C4-2B (cell line): ENCODE measurements around the gene RFTN1.

Source experiments
- H3K27ac ChIP-seq: fragments of 450-650 bp; 2 replicates; pipeline ENCODE4 v1.5.1; 2017
- ZFX ChIP-seq: fragments of 450-650 bp; IDR thresholded peaks from 2 replicates; pipeline ENCODE4 v1.6.1; 2017
- TF ChIP-seq, protein P1 (sequence below): fragments of 450-650 bp; conservative IDR thresholded peaks from 2 replicates; pipeline ENCODE4 v1.5.1; 2017; ENCODE audit warnings: mild to moderate bottlenecking

The RFTN1 gene

GRCh38 chr3:16330351-16330750 is 183.1 kb downstream of the RFTN1 start:
- TF ChIP-seq ZFX: no peak
- TF ChIP-seq, protein P1, sequence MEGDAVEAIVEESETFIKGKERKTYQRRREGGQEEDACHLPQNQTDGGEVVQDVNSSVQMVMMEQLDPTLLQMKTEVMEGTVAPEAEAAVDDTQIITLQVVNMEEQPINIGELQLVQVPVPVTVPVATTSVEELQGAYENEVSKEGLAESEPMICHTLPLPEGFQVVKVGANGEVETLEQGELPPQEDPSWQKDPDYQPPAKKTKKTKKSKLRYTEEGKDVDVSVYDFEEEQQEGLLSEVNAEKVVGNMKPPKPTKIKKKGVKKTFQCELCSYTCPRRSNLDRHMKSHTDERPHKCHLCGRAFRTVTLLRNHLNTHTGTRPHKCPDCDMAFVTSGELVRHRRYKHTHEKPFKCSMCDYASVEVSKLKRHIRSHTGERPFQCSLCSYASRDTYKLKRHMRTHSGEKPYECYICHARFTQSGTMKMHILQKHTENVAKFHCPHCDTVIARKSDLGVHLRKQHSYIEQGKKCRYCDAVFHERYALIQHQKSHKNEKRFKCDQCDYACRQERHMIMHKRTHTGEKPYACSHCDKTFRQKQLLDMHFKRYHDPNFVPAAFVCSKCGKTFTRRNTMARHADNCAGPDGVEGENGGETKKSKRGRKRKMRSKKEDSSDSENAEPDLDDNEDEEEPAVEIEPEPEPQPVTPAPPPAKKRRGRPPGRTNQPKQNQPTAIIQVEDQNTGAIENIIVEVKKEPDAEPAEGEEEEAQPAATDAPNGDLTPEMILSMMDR: no peak

DNA sequence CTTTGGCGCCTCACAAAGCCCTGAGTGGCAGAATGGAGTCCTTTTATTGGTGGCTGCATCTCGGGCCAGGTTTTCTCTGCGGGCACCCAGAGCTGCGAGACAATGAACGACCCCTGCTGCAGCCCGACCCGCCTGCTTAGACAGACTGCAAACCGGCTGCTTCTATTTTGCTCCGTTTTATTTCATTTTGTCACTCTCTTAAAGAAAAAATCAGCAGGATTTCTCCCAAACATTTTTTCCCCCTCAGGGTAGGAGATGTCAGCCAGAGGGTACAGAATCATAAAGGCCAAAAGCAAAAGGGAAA is 183.7 kb downstream of the RFTN1 start:
- TF ChIP-seq ZFX: no peak
- TF ChIP-seq, protein P1: no peak
- no peak overlapping the region for H3K27ac ChIP-seq

More at GRCh38 chr3:16330351-16330750, 183.1 kb downstream of the RFTN1 start:
- H3K27ac ChIP-seq: no peak overlapping the region

DNA sequence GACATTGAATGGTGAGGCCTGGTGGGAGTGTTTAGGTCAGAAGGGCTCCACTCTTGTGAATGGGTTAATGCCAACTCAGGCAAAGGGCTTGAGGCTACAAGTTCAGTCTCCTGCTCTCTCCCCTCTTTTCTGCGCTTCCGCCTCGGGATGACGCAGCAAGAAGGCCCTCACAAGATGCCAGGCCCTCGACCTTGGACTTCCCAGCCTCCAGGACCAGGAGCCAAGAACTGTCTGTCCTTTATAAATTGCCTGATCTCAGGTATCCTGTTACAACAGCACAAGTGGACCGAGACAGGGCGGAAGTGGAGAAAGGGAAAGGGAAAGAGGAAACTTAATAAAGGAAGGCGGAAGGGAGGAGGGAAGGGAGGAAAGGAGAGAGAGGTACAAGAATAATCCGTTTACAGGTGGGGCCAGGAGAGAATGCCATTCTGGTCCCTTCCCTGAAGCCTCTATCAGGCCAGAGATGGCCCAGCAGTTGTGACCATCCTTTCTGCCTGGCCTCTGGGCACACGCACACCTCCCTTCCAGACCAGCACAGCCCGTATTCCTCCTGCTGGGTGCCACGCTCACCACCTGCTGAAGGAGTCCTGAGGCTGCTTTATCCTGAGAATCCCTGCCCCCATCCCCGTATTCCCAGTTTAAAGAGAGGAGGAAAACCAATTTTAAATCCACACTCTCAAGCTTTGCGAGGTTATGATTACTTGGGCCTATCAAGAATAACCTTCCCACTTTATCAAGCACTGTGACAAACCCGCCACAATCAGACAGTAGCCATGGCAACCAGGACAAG is 184.3 kb downstream of the RFTN1 start:
- H3K27ac ChIP-seq: no peak overlapping the region
- TF ChIP-seq, protein P1: no peak
- TF ChIP-seq ZFX: no peak

DNA sequence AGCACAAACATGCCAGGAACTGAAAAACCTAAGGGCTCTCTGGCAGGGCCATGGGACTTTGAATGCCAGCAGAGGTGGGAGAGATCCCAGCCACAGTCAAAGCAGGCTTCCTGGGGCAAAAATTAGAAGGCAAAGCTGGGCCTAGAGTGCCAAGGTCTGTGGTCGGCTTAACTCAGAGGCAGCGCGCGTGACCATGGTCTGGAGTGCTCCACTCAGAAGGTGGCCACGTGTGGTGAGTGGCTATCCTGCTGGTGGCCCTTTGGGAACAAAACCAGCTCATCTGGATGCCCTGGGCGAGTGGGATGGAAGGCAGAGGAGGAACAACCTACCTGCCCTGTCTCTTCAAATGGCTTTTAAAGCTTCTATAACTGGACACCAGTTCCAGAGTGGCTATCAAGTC is 185.4 kb downstream of the RFTN1 start:
- no peak for TF ChIP-seq ZFX
- TF ChIP-seq, protein P1: no peak
- no peak overlapping the region for H3K27ac ChIP-seq

DNA sequence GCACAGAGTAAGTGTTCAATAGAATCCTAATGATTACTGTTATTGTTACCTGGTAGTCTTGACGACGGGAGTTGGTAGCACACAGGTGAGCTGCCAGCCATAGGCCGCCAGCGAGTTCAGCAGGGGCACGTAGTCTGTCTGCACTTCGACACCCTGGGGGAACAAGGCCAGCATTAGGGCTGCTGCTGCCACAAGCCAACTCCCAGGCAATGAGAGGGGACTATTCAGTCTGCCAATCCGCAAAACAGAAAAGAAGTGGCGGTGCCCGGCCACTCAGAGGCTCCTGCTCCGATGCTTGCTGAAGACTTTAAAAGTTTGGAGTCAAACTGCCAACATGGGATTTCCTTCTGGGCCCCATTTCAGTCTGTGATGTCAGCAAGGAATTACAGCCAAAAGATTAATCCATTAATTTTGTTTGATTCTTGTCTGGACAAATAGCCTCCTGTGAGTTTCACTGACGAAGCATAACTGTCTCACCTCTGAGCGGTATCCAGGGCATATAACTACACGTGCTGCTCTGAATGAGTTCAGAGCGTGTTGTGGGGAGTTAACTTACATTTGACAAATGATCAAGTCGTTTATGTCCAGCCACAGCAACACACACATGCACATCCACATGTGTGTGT is 186.7 kb downstream of the RFTN1 start:
- no peak overlapping the region for H3K27ac ChIP-seq
- TF ChIP-seq, protein P1: no peak
- no peak for TF ChIP-seq ZFX

GRCh38 chr3:16325850-16326249 is 187.6 kb downstream of the RFTN1 start:
- TF ChIP-seq, protein P1: no peak
- no peak for TF ChIP-seq ZFX
- no peak overlapping the region for H3K27ac ChIP-seq

GRCh38 chr3:16323737-16324136 is 189.8 kb downstream of the RFTN1 start:
- H3K27ac ChIP-seq: no peak overlapping the region

More at GRCh38 chr3:16323737-16324136, 189.8 kb downstream of the RFTN1 start:
- TF ChIP-seq, protein P1: no peak
- no peak for TF ChIP-seq ZFX
